Activated B cell treated with CpG ODN at 0.5 μM for 24 hours (primary cell): ENCODE measurements around the gene PRRG2. TPM values are rescaled to one million over a fixed set of nuclear protein-coding genes. Genes with fewer than 3 reads are reported as not detected.

Experiments used
- ATAC-seq: fragments of 200-7000 bp; cut with Tn5 transposase; one replicate; pipeline ENCODE4 v1.10.0; 2021; ENCODE audit warnings: low read depth, mild to moderate bottlenecking, moderate library complexity
- CTCF ChIA-PET: fragments of 350-600 bp; sonication (Branson Sonifier 250); formaldehyde crosslinking; loops from one replicate; lab custom pipeline; 2021; ENCODE audit warnings: antibody characterized with exemption; lab: Charles Lee
- POLR2A ChIA-PET: fragments of 350-600 bp; sonication (Branson Sonifier 250); formaldehyde crosslinking; loops from one replicate; lab custom pipeline; 2021; ENCODE audit warnings: antibody characterized with exemption; lab: Charles Lee
- DNase-seq: peaks from one replicate; pipeline ENCODE4 v3.0.0; 2022
- H3K27ac Mint-ChIP-seq: one replicate; pipeline ENCODE4 v1.8.0; 2020; ENCODE audit warnings: mixed read lengths
- H3K27me3 Mint-ChIP-seq: one replicate; pipeline ENCODE4 v1.8.0; 2021; ENCODE audit warnings: mixed read lengths
- H3K36me3 Mint-ChIP-seq: one replicate; pipeline ENCODE4 v1.8.0; 2021; ENCODE audit warnings: low read depth, mixed read lengths
- H3K4me1 Mint-ChIP-seq: one replicate; pipeline ENCODE4 v1.8.0; 2021; ENCODE audit warnings: mixed read lengths
- H3K4me3 Mint-ChIP-seq: one replicate; pipeline ENCODE4 v1.8.0; 2020; ENCODE audit warnings: mild to moderate bottlenecking, mixed read lengths
- H3K9me3 Mint-ChIP-seq: one replicate; pipeline ENCODE4 v1.8.0; 2020; ENCODE audit warnings: mixed read lengths
- intact Hi-C: fragments of 100-400 bp; cut with micrococcal nuclease; formaldehyde crosslinking; loops from one replicate; pipeline ENCODE4 v1.15.1; 2024
- total RNA-seq: library from RNA; stranded (reverse); gene quantifications from 2 replicates; pipeline ENCODE4 v1.2.3, GENCODE V29; 2022
- TF ChIP-seq, protein P1 (sequence below): fragments of 200-600 bp; IDR thresholded peaks from one replicate; pipeline ENCODE4 v1.8.0; 2022; ENCODE audit warnings: antibody characterized with exemption, mild to moderate bottlenecking

PRRG2 gene
- total RNA-seq, 1 donor from 2014 or later, result 1.8 TPM

GRCh38 chr19:49557641-49558325 lies 23.3 kb upstream of the PRRG2 start:
- no peak overlapping the region for H3K27ac Mint-ChIP-seq
- TF ChIP-seq, protein P1, sequence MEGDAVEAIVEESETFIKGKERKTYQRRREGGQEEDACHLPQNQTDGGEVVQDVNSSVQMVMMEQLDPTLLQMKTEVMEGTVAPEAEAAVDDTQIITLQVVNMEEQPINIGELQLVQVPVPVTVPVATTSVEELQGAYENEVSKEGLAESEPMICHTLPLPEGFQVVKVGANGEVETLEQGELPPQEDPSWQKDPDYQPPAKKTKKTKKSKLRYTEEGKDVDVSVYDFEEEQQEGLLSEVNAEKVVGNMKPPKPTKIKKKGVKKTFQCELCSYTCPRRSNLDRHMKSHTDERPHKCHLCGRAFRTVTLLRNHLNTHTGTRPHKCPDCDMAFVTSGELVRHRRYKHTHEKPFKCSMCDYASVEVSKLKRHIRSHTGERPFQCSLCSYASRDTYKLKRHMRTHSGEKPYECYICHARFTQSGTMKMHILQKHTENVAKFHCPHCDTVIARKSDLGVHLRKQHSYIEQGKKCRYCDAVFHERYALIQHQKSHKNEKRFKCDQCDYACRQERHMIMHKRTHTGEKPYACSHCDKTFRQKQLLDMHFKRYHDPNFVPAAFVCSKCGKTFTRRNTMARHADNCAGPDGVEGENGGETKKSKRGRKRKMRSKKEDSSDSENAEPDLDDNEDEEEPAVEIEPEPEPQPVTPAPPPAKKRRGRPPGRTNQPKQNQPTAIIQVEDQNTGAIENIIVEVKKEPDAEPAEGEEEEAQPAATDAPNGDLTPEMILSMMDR, result no peak
- ChIA-PET POLR2A (interaction anchor here (0.6 kb wide), 1 partner anchor 22 kb away, joined by 3 read pairs; no protein-coding TSS in a partner anchor), CTCF (interaction anchor here (1.0 to 1.9 kb wide), 2 partner anchors 8 to 13 kb away, joined by 3 to 7 read pairs; no protein-coding TSS in a partner anchor)
- DNase-seq (no peak), ATAC-seq (no peak)
- H3K36me3 Mint-ChIP-seq, result peaks cover 58% of the 10 kb centered on the region
- no peaks in the 10 kb centered on the region for H3K9me3 Mint-ChIP-seq
- no peaks in the 10 kb centered on the region for H3K27me3 Mint-ChIP-seq
- H3K4me3 Mint-ChIP-seq, result no peak overlapping the region
- peaks cover 35% of the 10 kb centered on the region for H3K4me1 Mint-ChIP-seq
- intact Hi-C loops, result no loop called here

- H3K27ac Mint-ChIP-seq, result no peak overlapping the region
- intact Hi-C loops, result no loop called here
- H3K27me3 Mint-ChIP-seq, result no peaks in the 10 kb centered on the region
- ChIA-PET POLR2A (interaction anchor here (0.5 to 2.3 kb wide), 4 partner anchors 21 to 63 kb away, joined by 3 to 11 read pairs (median 6); partner anchors contain the start of gene RPS11), CTCF (interaction anchor here (1.1 to 1.9 kb wide), 2 partner anchors 12 kb away, joined by 3 to 7 read pairs; no protein-coding TSS in a partner anchor)
- TF ChIP-seq, protein P1, result no peak
- ATAC-seq (no peak), DNase-seq (no peak)
- peaks cover 58% of the 10 kb centered on the region for H3K36me3 Mint-ChIP-seq
- H3K9me3 Mint-ChIP-seq, result no peaks in the 10 kb centered on the region
- no peak overlapping the region for H3K4me3 Mint-ChIP-seq
- peaks cover 35% of the 10 kb centered on the region for H3K4me1 Mint-ChIP-seq
Measured at GRCh38 chr19:49558591-49558990, 22.5 kb upstream of the PRRG2 start.

GRCh38 chr19:49559443-49559842 lies 21.7 kb upstream of the PRRG2 start:
- ATAC-seq (no peak), DNase-seq (no peak)
- Mint-ChIP-seq H3K4me1 (peaks cover 36% of the 10 kb centered on the region), H3K9me3 (no peaks in the 10 kb centered on the region), H3K36me3 (peaks cover 52% of the 10 kb centered on the region), H3K27me3 (no peaks in the 10 kb centered on the region), H3K27ac (no peak overlapping the region), H3K4me3 (no peak overlapping the region)
- POLR2A ChIA-PET, result interaction anchor here (0.6 to 2.3 kb wide), 3 partner anchors 52 to 63 kb away, joined by 3 to 7 read pairs (median 6); partner anchors contain the start of gene RPS11
- TF ChIP-seq, protein P1, result no peak
- intact Hi-C loops, result no loop called here
- CTCF ChIA-PET, result interaction anchor here (1.0 to 2.5 kb wide), 3 partner anchors 11 to 56 kb away, joined by 3 to 11 read pairs (median 7); no protein-coding TSS in a partner anchor

GRCh38 chr19:49559928-49560327 lies 21.2 kb upstream of the PRRG2 start:
- Mint-ChIP-seq H3K4me1 (peaks cover 37% of the 10 kb centered on the region), H3K9me3 (no peaks in the 10 kb centered on the region), H3K27me3 (no peaks in the 10 kb centered on the region), H3K27ac (no peak overlapping the region), H3K4me3 (no peak overlapping the region), H3K36me3 (peaks cover 47% of the 10 kb centered on the region)
- CTCF ChIA-PET, result interaction anchor here (1.0 to 2.5 kb wide), 4 partner anchors 10 to 65 kb away, joined by 3 to 11 read pairs (median 5); no protein-coding TSS in a partner anchor
- POLR2A ChIA-PET, result interaction anchor here (2.0 to 2.3 kb wide), 2 partner anchors 55 to 64 kb away, joined by 6 to 7 read pairs; partner anchors contain the start of gene RPS11
- intact Hi-C loops, result no loop called here
- TF ChIP-seq, protein P1, result no peak
- ATAC-seq, result no peak
- DNase-seq, result no peak

GRCh38 chr19:49560358-49560900 lies 20.7 kb upstream of the PRRG2 start:
- no peaks in the 10 kb centered on the region for H3K9me3 Mint-ChIP-seq
- peaks cover 47% of the 10 kb centered on the region for H3K36me3 Mint-ChIP-seq
- DNase-seq (no peak), ATAC-seq (peak; percentile 57)
- TF ChIP-seq, protein P1, result no peak
- H3K4me3 Mint-ChIP-seq, result no peak overlapping the region
- ChIA-PET CTCF (interaction anchor here (0.8 to 2.5 kb wide), 3 partner anchors 10 to 65 kb away, joined by 3 to 11 read pairs (median 6); no protein-coding TSS in a partner anchor), POLR2A (interaction anchor here (2.0 to 2.3 kb wide), 2 partner anchors 56 to 64 kb away, joined by 6 to 7 read pairs; partner anchors contain the start of gene RPS11)
- intact Hi-C loops, result no loop called here
- no peaks in the 10 kb centered on the region for H3K27me3 Mint-ChIP-seq
- H3K4me1 Mint-ChIP-seq, result peaks cover 40% of the 10 kb centered on the region
- peak overlapping the region; percentile 41 for H3K27ac Mint-ChIP-seq
